HG03045 (cell line): ENCODE results near the gene ESPL1.

Experiments used
- ATAC-seq: cut with Tn5 transposase; IDR thresholded peaks from one replicate; pipeline ENCODE4 v1.9.1; 2021; ENCODE audit warnings: mild to moderate bottlenecking, moderate library complexity; ENCODE audit not compliant: unreplicated experiment

Gene ESPL1

DNA sequence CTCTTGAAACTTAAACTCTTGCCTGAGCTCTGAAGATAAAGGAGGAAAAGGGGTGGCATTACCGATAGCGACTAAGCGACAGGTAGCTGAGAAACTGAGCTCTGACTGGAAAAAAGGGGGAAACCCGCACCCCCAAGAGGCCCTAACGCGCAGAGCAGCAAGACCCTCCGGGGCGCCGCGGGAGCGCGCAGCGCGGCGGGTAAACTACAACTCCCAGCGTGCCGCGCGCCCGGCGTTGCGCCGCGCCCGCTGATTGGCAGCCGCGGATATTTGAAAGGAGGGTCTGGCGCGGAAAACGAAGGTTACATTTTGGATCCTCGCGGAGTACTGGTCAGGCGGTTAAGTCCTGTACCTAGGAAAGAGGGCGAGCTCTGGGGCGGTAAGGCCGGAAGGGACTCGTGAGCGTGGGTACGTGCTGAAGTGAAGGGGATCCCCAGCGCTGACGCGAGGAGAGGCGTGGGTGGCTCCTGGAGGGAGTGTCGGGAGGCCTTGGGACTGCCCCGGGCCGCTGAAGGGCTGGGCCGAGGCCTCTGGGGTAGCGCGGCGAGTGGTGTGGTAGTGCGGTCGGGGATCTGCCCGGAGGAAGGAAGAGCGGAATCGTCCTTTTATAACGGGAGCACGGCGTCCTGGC is at the start of gene ESPL1:
ESPL1 (plus strand) TSS at position 301 of the 631 bp plus-strand sequence. CDS start 468 bp downstream, outside the sequence.
- ATAC-seq, result peak; percentile 81

DNA sequence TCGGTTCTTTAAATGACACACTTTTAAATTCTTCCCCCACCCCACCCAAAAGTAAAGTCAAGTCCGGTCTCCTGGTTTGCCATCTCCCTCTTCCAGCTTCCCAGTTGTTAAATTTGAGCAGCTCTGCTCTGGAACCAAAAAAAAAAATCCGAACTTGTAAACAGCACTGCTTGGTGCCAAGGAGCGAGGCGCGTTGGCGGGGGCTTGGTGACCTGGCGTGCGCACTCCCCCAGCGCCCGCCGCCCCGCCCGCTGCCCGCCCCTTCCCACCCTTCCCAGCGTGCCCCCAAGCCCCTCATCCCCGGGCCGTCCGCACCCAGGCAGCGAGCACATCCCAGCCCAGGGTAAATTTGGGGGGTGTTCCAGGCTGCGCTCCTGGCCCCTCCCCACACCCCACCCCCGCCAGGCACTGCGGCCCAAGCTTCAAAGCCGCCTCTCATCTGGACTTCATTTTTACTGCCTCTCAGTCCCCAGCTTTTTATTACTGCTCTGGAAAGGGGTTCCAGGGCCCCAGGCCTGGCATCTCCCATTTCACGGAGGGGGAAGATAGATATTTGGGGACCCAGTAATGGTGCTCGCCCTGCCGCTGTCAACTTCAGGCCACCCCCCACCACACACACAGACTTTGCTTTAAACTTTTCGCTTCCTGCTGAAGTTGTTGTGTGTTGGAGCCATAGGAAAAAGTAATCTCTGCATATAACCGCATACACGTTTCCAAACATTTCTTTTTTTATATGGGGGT is 49.4 kb upstream of the ESPL1 start:
- no peak for ATAC-seq

DNA sequence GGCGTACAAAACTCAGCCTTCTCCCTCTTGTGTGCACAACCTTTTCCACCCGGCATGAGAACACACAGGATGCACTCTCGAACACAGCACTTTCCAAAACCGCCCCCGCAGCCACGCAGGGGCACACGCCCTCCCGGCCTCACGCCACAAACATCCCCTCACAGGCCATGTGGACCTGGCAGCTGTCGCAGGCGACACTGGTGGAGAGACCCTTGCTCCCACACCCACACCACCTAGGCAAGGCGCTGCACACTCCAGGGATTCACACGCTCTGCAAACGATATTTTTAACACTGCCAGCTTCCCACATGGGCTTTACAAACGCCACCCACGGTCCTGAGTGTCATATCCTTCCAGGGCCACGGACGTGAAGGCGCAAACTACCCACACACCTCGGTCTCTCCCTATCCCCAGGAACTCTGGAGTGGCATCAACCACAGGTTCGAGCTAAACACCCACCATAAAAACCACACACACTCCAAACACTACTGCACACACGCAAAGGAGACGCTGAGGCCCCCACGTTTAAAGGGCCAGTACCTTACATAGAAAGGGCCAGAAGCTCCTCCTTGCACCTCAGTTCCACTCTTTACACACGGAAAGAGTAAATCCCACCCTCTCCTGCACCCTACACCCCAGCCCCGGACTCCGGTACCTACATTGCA is 48.7 kb upstream of the ESPL1 start:
- peak; percentile 22 for ATAC-seq

DNA sequence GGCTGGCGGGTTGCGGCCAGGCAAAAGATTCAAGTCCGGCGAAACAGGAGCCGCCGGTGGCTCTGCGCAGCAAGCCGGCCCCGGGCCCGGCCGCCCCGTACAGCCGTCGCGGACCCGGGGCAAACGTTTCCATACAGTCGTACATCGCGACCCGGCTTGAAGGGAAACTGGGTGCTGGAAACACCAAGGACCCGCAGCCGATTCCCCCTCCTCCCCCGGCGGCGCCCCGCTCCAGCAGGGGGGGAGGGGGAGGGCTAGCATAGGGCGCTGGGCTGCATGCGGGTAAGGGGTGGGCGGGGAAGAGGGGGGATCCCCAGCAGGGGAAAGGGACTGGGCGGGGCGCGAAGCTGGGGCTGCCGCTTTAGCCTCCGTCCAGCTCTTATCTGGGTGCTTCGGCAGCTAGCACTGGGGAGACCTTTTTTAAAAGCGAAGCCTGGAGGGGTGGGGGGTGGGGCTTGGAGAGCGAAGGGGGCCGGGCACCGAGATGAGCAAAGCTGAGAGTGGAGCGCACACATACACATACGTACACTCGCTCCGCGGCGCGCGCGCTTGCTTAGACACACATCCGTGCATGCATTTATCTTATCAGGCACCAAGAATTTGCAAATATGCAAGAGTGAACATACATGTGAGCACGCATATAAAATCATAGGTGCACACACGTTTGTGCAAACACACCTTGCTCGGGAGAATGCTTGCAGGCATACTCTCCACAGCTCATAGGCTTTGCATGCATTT is 48.0 kb upstream of the ESPL1 start:
- ATAC-seq, result peak; percentile 31

DNA sequence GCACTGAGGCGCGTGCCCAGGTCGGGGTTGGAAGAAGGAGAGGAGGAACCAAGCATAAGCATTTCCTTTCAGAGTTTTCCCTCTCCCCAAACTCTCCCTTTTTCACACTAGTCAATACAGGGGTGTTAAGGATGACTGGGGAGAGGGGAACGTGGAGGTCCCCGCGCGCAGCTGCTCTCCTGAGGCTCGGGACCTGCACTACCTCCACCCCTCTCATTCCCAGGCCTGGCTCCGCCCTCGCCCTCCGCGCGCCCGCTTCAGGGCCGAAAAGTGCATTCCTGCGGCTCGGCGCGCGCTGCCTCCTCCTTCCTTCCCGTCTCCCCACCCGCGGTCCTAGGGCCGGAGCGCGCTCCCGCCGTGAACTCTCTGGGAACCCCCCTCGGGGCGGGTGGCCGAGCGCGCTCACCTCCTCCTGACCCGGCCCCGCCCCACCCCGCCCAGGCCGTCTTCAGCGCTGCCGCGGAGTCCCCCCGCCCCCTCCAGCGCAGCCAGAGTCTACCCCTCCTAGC is 47.4 kb upstream of the ESPL1 start:
- peak; percentile 50 for ATAC-seq

DNA sequence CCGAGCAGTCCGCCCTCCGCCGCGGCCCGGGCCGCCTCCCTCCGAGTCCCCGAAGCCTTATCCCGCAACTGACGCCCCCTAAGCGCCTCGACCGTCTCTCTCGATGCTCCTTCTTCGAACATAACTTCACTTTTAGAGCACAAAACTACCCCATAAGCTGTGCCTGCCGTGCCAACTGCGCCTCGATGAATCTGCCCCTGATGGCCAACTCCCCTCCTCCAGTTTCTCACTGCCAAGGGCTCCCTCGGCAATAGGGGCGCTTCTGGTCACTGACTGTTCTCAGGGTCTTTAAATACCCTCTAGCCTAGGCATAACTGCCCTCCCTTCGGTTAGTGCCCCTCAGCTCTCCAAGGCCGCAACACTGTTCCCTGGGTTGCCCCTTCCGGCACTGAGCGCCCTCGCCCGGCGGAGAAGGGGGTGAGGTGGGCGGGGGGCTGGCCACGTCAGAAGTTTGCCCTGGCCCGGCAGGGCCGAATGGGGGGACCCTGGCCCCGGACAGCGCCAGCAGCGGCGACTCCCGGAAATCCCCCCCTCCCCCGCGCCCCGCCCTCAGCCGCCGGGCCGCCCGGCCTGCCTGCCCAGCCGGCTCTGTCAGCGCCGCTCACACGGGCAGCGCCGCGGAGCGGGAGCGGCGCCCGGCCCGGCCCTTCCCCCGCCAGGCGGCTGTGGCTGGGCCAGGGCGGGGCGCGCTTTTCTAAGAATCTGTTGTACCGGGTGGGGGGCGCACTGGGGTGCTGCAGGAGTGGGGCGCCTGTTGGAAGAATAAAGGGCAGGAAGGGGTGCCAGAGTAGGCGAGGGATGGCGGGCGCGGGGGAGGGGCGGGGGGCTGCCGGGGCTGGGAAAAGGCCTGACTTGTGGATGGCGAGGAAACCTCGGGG is 46.7 kb upstream of the ESPL1 start:
- ATAC-seq, result no peak

DNA sequence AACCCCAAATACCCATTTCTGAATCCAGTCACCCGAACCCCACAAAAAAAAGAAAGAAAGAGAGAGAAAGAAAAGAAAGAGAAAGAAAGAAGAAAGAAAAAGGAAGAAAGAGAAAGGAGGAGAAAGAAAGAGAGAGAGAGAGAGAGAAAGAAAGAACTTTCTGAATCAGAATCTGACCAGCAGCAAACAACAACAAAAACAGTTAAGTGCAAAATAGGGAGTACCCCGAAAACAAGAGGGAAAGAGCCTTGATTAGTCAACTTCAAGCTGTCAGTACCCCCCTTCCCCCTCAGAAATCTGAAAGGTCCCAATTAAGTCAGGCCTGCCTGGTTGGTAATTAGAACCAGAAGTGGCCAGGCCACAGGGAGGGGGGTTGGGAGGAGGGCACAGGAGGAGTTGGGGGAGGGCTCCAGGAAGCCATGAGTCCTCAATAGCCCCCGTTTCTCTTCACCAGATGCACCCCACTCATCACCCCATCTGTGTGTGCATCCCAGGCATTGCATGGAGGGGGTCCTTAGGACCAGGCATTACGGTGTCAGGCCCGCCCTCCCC is 45.9 kb upstream of the ESPL1 start:
- no peak for ATAC-seq

DNA sequence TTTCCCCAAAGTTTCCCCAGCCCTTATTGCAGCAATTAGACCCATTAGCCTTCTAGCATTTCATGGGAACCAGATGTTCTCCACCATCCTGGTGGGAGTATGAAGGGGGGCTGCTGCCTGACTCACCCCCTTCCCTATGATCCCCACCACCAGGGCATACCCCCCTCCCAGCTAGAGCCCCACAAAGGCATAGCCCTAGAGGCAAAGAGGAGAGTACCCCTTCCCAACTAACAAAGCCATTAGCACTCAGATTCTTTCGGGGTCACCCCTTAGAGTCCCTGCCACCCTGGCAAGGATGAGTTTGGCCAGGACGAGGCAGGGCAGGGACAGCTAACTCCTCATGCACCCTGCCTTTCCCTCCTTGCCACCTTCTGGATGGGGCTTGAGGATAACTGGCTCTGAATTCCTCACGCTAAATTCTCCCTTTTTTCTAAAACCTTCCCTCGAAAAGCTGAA is 45.3 kb upstream of the ESPL1 start:
- no peak for ATAC-seq

DNA sequence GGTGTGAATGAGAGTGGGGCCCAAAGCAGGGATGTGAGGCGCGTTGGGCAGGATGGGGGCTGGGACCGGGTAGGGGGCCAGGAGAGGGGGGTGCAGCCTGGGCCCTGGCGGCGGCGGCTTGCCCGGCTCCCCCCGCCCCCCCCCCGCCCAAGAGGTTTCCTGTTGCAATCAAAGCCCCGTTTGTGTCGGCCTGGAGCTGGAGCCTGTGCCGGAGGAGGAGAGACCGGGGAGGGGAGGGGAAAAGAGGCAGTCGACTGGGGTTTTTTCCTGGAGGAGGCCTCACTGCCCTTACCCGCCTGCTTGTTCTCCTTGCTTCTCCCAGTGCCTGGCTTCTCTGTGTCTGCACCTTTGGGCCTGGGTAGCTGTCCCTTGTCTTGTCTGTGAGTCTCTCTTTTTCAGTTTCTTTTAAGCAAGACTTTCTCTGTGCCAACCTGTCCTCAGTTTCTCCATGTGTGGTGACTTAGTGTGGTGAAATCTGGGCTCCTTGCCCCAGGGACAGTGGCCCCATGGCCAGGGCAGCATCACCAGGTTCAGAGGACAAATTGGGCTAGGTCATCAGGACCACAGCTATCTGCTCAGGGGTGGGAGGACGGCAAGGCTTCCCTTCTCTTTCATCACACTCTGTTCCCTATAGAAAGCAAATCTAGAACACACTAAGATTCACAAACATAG is 44.6 kb upstream of the ESPL1 start:
- ATAC-seq, result no peak

DNA sequence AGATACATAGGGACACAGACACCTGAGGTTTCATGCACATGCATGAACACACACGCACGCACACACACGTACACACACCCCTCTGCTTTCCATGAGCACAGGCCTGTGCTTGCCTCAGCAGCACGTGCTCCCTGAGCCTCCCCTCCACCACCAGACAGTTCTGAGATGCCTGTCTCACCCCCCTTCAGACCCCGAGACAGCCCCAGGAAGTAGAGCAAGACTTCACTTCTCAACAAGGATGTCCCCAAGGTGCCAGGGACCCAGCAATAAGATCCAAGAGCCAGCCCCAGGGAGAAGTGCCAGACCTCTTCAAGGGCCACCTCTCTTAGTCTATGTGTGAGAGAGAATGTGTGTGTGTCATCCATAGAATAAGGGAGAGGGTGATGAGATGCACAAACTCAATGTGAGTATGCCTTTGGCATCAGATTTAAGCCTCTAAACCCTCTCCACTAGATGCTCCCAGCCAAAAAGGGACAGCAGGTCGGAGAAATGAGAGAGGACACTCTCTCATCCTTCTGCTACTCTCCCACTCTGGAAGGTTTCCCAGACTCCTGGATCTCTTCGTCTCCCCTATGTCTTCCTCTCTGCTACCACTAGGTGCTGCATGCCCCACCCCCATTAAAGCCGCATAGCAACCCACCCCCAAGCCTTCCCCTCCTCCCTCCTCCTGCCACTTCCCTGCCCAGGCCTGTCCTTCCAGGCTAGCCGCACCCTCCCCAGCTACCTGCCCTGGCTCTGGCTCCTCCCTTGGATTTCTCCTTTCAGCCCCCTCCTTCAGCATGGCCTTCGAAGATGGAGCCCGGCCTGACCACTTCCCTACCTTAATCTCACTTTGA is 43.8 kb upstream of the ESPL1 start:
- no peak for ATAC-seq

DNA sequence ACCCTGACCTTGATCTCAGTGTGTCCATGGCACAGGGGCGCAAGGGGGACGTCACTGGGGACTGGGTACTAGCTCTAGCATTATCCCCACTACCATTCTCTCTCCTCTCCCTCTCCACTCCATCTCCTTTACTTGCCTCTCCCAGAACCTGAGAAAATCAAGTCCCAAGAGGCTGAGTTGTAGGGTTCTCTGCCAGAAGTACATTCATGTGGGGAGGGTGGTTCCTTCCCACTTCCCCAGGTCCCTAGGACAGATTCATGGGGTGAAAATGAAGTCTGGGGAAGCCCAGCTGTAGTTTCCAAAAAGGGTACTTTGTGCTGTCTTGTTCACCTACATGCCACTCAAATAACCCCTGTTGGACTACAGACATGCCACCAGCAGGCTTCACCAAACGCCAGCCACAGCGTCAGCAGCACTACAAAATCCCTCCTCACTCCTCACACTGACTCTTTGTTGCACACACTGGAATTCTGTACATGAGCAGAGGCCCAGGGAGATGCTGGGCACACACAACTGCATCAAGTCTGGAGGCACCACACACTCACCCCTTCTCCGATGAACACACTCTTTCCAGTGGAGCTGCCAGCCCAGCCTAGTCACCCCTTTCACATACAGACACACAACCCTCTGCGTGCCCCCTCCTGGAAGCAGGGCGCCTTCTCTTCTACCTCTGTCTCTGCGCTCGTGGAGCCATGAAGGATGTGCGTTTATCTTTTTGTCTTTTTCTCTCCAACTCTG is 43.0 kb upstream of the ESPL1 start:
- no peak for ATAC-seq

DNA sequence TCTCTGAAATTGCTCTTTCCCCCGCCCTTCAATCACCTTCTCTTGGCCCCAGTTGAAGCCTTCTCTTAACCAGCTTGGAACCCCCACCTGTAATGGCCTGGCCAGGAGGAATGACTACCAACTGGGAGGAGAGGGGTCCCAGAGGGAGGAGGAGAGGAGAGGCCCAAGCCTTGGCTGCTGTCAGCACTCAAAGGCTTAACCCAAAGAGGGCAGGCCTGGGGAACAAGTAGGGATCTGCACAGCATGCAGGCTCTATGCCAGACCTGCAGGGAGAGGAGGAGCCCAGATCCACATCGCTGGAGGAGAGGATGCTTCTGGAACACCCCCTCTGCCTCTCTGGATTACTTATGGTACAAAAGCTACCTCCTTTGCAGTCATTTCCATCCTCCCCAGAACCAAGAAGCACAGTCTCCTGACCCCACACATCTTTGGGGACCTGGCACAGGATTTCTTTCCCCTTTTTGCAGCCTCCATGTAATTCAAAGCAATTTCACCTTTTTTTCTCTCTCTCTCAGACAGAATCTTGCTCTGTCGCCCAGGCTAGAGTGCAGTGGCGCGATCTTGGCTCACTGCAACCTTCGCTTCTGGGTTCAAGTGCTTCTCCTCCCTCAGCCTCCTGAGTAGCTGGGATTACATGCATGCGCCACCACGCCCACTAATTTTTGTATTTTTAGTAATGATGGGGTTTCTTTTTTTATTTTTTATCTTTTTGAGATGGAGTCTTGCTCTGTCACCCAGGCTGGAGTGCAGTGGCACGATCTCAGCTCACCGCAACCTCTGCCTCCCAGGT is 42.3 kb upstream of the ESPL1 start:
- no peak for ATAC-seq

DNA sequence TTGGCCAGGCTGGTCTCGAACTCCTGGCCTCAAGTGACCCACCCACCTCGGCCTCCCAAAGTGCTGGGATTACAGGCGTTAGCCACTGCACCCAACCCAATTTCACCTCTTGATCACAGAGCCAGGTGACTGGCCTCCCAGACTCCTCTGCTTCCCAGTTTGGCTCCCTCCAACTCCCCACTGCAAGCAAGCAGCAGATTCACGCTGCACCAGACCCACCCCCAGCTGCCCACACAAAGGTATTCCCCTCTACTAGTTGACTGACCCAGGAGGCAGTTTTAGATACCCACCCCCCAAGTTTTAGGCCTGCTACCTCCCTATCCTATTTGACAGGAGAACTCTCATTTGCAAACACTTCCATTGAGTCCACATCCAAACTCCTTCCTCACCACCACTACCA is 41.3 kb upstream of the ESPL1 start:
- no peak for ATAC-seq

DNA sequence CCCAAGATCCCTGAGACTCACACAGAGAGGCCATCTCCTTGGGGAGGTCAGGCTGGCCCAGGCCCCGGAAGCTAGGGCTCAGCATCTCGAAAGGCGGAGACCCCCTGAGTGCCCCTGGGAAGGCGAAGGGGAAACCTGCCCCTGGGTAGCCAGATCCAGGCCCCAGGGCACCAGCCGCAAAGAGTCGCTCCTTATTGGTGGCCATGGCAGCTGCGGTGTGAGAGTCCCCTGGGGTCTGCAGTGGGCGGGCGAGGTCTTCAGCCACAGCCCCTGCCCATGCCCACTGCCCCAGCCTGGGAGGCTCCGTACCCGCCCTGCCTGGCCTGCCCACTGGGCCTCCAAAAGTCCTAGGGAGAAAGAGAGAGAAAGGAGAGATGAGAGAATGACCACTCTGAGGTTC is 40.8 kb upstream of the ESPL1 start:
- no peak for ATAC-seq

DNA sequence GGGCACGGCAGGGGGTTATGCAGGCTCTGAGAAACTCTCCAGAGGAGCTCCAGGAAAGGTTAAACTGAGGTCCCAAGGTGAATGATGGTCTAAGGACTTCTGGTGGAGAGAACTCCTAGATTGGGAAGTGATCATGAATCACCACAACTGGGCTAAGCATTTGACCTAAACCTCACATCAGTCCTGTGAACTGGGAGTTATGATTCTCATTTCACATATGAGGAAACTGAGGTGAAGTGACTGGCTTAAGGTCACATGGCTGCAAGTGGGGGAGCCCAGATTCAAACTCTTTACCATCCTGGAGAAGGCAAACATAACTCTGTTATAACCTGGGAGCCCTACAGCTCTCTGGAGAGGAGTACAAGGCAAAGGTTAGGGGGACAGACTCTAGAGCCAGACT is 40.3 kb upstream of the ESPL1 start:
- ATAC-seq, result no peak

DNA sequence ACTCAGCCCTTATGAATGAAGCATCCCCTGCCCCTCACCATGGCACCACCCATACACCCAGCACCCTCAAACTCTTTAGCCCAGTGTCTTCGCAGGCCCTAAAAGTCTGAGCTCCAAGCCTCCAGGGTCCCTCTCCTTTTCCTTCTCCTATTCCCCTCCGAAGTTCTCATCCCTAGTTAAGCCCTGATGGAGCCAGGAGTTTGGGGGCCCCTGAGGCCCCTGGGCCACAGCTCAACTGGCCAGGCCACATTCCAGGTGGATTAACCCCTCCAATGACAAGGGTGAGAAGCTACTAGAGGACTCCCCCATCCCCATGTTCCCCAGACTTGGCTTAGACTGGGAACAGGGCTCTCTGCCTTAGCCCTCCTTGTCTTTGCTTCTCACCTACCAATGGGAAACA is 38.6 kb upstream of the ESPL1 start:
- no peak for ATAC-seq
